HEK293 (cell line): ENCODE measurements around the gene CHRFAM7A.
"Not testable (repeated sequence)": the region's sequence is repeated elsewhere in the genome, so short reads cannot be mapped to it uniquely, and the experiment has no call there.

Source experiments
- CTCF ChIP-seq: fragments of 450-650 bp; formaldehyde crosslinking; IDR thresholded peaks from 2 replicates; pipeline ENCODE4 v1.5.1; 2016; ENCODE audit warnings: missing biosample characterization, missing genetic modification characterization
- ELK4 ChIP-seq: IDR thresholded peaks from 2 replicates; pipeline ENCODE4 v1.6.1; 2011; ENCODE audit warnings: mild to moderate bottlenecking, low read depth, low read length, borderline replicate concordance
- ZBTB10 ChIP-seq: fragments of 450-650 bp; formaldehyde crosslinking; IDR thresholded peaks from 2 replicates; pipeline ENCODE4 v1.5.1; 2016; ENCODE audit warnings: missing biosample characterization, missing genetic modification characterization
- ZBTB8A ChIP-seq: fragments of 450-650 bp; formaldehyde crosslinking; IDR thresholded peaks from 2 replicates; pipeline ENCODE4 v1.5.1; 2016; ENCODE audit warnings: missing biosample characterization, missing genetic modification characterization
- ZNF138 ChIP-seq: fragments of 450-650 bp; formaldehyde crosslinking; IDR thresholded peaks from 2 replicates; pipeline ENCODE4 v1.5.1; 2016; ENCODE audit warnings: missing biosample characterization, missing genetic modification characterization, borderline replicate concordance
- ZNF223 ChIP-seq: fragments of 450-650 bp; formaldehyde crosslinking; IDR thresholded peaks from 2 replicates; pipeline ENCODE4 v1.5.1; 2016; ENCODE audit warnings: missing biosample characterization, missing genetic modification characterization
- ZNF335 ChIP-seq: fragments of 450-650 bp; formaldehyde crosslinking; conservative IDR thresholded peaks from 2 replicates; pipeline ENCODE4 v1.5.1; 2016; ENCODE audit warnings: missing biosample characterization, missing genetic modification characterization
- ZNF48 ChIP-seq: fragments of 450-650 bp; formaldehyde crosslinking; IDR thresholded peaks from 2 replicates; pipeline ENCODE4 v1.5.1; 2016; ENCODE audit warnings: missing biosample characterization, missing genetic modification characterization
- ZNF521 ChIP-seq: fragments of 450-650 bp; formaldehyde crosslinking; IDR thresholded peaks from 2 replicates; pipeline ENCODE4 v1.5.1; 2017; ENCODE audit warnings: missing biosample characterization, mild to moderate bottlenecking, missing genetic modification characterization
- ZNF639 ChIP-seq: fragments of 450-650 bp; formaldehyde crosslinking; IDR thresholded peaks from 2 replicates; pipeline ENCODE4 v1.5.1; 2016; ENCODE audit warnings: missing biosample characterization, missing genetic modification characterization
- ZNF768 ChIP-seq: fragments of 450-650 bp; formaldehyde crosslinking; IDR thresholded peaks from 2 replicates; pipeline ENCODE4 v1.5.1; 2018; ENCODE audit warnings: missing biosample characterization, mild to moderate bottlenecking, missing genetic modification characterization

GRCh38 chr15:30392766-30393663 lies at the start of gene CHRFAM7A:
- TF ChIP-seq CTCF; ZBTB8A (tag by site-specific recombination); ZNF138 (tag by site-specific recombination); ZNF335; ZNF48; ELK4; ZNF768; ZNF521; ZNF639 (tag by site-specific recombination); ZNF223; ZBTB10 (tag by site-specific recombination): not testable (repeated sequence)
